Measurements from ENCODE around the gene JSRP1. TPM values are rescaled to one million over a fixed set of nuclear protein-coding genes. Genes with fewer than 3 reads are reported as not detected.

The JSRP1 gene
- total and polyA plus RNA-seq, 2 experiments from 2014 or later: 1.9 to 4.2 TPM

- no peaks in the 10 kb centered on the region for H3K4me1 ChIP-seq (ENCODE audit: low read depth)
- H3K27ac ChIP-seq: no peak overlapping the region
- peaks cover 19% of the 10 kb centered on the region for H3K27me3 ChIP-seq
- TF ChIP-seq, protein P1, sequence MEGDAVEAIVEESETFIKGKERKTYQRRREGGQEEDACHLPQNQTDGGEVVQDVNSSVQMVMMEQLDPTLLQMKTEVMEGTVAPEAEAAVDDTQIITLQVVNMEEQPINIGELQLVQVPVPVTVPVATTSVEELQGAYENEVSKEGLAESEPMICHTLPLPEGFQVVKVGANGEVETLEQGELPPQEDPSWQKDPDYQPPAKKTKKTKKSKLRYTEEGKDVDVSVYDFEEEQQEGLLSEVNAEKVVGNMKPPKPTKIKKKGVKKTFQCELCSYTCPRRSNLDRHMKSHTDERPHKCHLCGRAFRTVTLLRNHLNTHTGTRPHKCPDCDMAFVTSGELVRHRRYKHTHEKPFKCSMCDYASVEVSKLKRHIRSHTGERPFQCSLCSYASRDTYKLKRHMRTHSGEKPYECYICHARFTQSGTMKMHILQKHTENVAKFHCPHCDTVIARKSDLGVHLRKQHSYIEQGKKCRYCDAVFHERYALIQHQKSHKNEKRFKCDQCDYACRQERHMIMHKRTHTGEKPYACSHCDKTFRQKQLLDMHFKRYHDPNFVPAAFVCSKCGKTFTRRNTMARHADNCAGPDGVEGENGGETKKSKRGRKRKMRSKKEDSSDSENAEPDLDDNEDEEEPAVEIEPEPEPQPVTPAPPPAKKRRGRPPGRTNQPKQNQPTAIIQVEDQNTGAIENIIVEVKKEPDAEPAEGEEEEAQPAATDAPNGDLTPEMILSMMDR (IDR thresholded peaks at IDR 0.05; ENCODE audit: low read depth, low read length): no peak
- DNase-seq (ENCODE audit: low read depth in 1 of 2, low spot score in 1 of 2): no peak
- no peaks in the 10 kb centered on the region for H3K36me3 ChIP-seq
- no peak overlapping the region for H3K4me3 ChIP-seq
- no peaks in the 10 kb centered on the region for H3K9me3 ChIP-seq (ENCODE audit: low read depth)
Measured at GRCh38 chr19:2278459-2279158, 22.4 kb upstream of the JSRP1 start.

GRCh38 chr19:2277138-2277537 lies 20.9 kb upstream of the JSRP1 start:
- no peaks in the 10 kb centered on the region for H3K9me3 ChIP-seq (ENCODE audit: low read depth)
- H3K36me3 ChIP-seq: peaks cover 6% of the 10 kb centered on the region
- H3K27ac ChIP-seq: no peak overlapping the region
- no peak overlapping the region for H3K4me3 ChIP-seq
- H3K27me3 ChIP-seq: peaks cover 6% of the 10 kb centered on the region
- TF ChIP-seq, protein P1 (IDR thresholded peaks at IDR 0.05; ENCODE audit: low read depth, low read length): no peak
- H3K4me1 ChIP-seq (ENCODE audit: low read depth): peaks cover 6% of the 10 kb centered on the region
- DNase-seq (ENCODE audit: low read depth in 1 of 2, low spot score in 1 of 2): no peak

DNA sequence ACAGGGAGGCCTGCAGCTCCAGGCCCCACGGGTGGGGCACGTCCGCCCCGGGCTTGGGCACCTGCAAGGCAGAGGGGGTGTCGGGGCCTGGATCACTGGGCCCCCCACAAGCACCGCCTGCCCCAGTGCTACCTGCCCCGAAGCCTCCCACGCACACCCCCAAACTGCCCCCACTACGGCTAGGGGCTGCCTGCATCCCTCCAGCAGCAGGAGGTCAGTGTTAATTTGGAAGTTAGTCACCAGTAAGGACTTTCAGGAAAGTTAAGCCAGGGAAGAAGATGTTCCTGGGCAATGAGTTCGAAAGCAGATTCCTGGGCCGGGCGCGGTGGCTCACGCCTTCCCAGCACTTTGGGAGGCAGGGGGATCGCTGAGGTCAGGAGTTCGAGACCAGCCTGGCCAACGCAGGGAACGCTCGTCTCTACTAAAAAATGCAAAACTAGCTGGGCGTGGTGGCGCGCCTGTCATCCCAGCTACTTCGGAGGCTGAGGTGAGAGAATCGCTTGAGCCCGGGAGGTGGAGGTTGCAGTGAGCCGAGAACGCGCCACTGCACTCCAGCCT lies 20.3 kb upstream of the JSRP1 start:
- no peak overlapping the region for H3K4me3 ChIP-seq
- peaks cover 7% of the 10 kb centered on the region for H3K36me3 ChIP-seq
- no peaks in the 10 kb centered on the region for H3K27me3 ChIP-seq
- H3K27ac ChIP-seq: no peak overlapping the region
- H3K9me3 ChIP-seq (ENCODE audit: low read depth): no peaks in the 10 kb centered on the region
- DNase-seq (ENCODE audit: low read depth in 1 of 2, low spot score in 1 of 2): no peak
- peaks cover 6% of the 10 kb centered on the region for H3K4me1 ChIP-seq (ENCODE audit: low read depth)
- TF ChIP-seq, protein P1 (IDR thresholded peaks at IDR 0.05; ENCODE audit: low read depth, low read length): no peak

- H3K27me3 ChIP-seq: no peaks in the 10 kb centered on the region
- H3K9me3 ChIP-seq (ENCODE audit: low read depth): no peaks in the 10 kb centered on the region
- peaks cover 7% of the 10 kb centered on the region for H3K36me3 ChIP-seq
- H3K27ac ChIP-seq: no peak overlapping the region
- TF ChIP-seq, protein P1 (IDR thresholded peaks at IDR 0.05; ENCODE audit: low read depth, low read length): no peak
- H3K4me3 ChIP-seq: no peak overlapping the region
- peaks cover 6% of the 10 kb centered on the region for H3K4me1 ChIP-seq (ENCODE audit: low read depth)
- no peak for DNase-seq (ENCODE audit: low read depth in 1 of 2, low spot score in 1 of 2)
Measured at GRCh38 chr19:2275588-2276428, 19.6 kb upstream of the JSRP1 start.

DNA sequence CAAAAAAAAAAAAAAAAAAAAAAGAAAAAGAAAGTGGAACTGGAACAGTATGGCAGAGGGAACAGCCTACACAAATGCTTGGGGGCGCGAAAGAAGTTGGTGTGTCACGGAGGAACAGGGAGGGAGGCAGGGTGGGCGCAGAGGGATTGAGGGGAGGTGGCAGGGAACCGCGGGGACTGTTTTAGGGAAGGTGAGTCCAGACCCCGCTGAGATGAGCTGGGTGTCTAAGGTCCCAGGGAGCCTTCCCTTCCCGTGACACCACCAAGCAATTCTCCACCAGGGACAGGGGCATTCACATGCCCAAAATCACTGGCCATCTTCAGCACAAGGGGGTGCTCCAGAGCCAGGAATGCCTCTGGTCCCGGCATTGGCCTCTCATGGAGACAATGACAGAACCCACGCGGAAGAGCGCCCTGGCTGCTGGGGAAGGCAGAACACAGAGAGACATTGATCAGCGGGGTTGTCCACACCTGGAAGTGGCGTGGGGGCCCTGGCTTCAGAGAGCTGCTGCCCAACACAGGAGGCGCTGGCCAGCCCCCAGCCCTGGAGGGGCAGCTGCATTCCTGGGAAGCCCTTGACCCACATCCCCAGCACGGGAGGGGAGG lies 18.8 kb upstream of the JSRP1 start:
- H3K9me3 ChIP-seq (ENCODE audit: low read depth): no peaks in the 10 kb centered on the region
- peak; percentile 77 for DNase-seq (ENCODE audit: low read depth in 1 of 2, low spot score in 1 of 2)
- no peak overlapping the region for H3K27ac ChIP-seq
- H3K4me1 ChIP-seq (ENCODE audit: low read depth): peaks cover 6% of the 10 kb centered on the region
- H3K36me3 ChIP-seq: peaks cover 7% of the 10 kb centered on the region
- TF ChIP-seq, protein P1 (IDR thresholded peaks at IDR 0.05; ENCODE audit: low read depth, low read length): peak; percentile 60
- no peak overlapping the region for H3K4me3 ChIP-seq
- no peaks in the 10 kb centered on the region for H3K27me3 ChIP-seq

Measured in cardiac muscle cell (in vitro differentiated cells and primary cell).